Smooth muscle cell (in vitro differentiated cells): ENCODE results near the gene SLC44A5. TPM values are rescaled to one million over a fixed set of nuclear protein-coding genes. Genes with fewer than 3 reads are reported as not detected.

Experiments used
- DNase-seq: peaks from one replicate; lab custom pipeline; 2025; ENCODE audit not compliant: unreplicated experiment; lab: John Stamatoyannopoulos, UW
- H2AFZ ChIP-seq: fragments of 200-600 bp; sonication (generic); 2 replicates; pipeline ENCODE4 v1.6.0; 2016; ENCODE audit warnings: antibody characterized with exemption, low read depth, mild to moderate bottlenecking
- H3F3A ChIP-seq: fragments of 200-600 bp; sonication (generic); 2 replicates; pipeline ENCODE4 v1.6.0; 2017; ENCODE audit warnings: antibody characterized with exemption, low read depth
- H3K27ac ChIP-seq: fragments of 200-600 bp; sonication (generic); 2 replicates; pipeline ENCODE4 v1.5.1; 2016; ENCODE audit warnings: low read depth, mild to moderate bottlenecking
- H3K27me3 ChIP-seq: fragments of 200-600 bp; sonication (generic); 2 replicates; pipeline ENCODE4 v1.6.1; 2016; ENCODE audit warnings: low read depth, mild to moderate bottlenecking
- H3K36me3 ChIP-seq: fragments of 200-600 bp; sonication (generic); 2 replicates; pipeline ENCODE4 v1.5.1; 2016; ENCODE audit warnings: low read depth
- H3K4me1 ChIP-seq: fragments of 200-600 bp; sonication (generic); 2 replicates; pipeline ENCODE4 v1.5.1; 2016; ENCODE audit warnings: low read depth
- H3K4me2 ChIP-seq: fragments of 200-600 bp; sonication (generic); 2 replicates; pipeline ENCODE4 v1.6.0; 2016; ENCODE audit warnings: mild to moderate bottlenecking
- H3K4me3 ChIP-seq: fragments of 200-600 bp; sonication (generic); 2 replicates; pipeline ENCODE4 v1.5.1; 2016; ENCODE audit warnings: mild to moderate bottlenecking
- H3K79me2 ChIP-seq: fragments of 200-600 bp; sonication (generic); 2 replicates; pipeline ENCODE4 v1.6.0; 2016; ENCODE audit warnings: low read depth, mild to moderate bottlenecking
- H3K9ac ChIP-seq: fragments of 200-600 bp; sonication (generic); 2 replicates; pipeline ENCODE4 v1.6.0; 2016; ENCODE audit warnings: low read depth
- H3K9me3 ChIP-seq: fragments of 200-600 bp; sonication (generic); replicated peaks from 2 replicates; pipeline ENCODE4 v1.5.1; 2016; ENCODE audit warnings: low read depth
- H4K20me1 ChIP-seq: fragments of 200-600 bp; sonication (generic); 2 replicates; pipeline ENCODE4 v1.6.0; 2016; ENCODE audit warnings: low read depth
- CTCF ChIP-seq: fragments of 200-600 bp; sonication (generic); IDR thresholded peaks from 2 replicates; pipeline ENCODE4 v1.5.1; 2017; ENCODE audit warnings: borderline replicate concordance, mild to moderate bottlenecking, antibody characterized with exemption; ENCODE audit not compliant: insufficient read depth, poor library complexity, severe bottlenecking
- WGBS: methylation state at CpG from one replicate; pipeline ENCODE4 v1.1.7; 2016; ENCODE audit warnings: low lambda C conversion rate; 5-methylcytosine and 5-hydroxymethylcytosine counted together
- polyA plus RNA-seq: library from polyadenylated mRNA; unstranded; fragments of >200 nt; fragmentation: Nextera tagmentation; extraction: Ambion mirVana; gene quantifications from 2 replicates; pipeline ENCODE4 v1.2.1, GENCODE V29; 2016
- total RNA-seq: library from RNA; depleted of rRNA; stranded (reverse); fragments of >200 nt; gene quantifications from 2 replicates; pipeline ENCODE4 v1.2.3, GENCODE V29; 2014

The SLC44A5 gene
- total and polyA plus RNA-seq, 2 experiments from 2014 or later, result 0.89 to 4.4 TPM

- H3K27ac ChIP-seq, result no peak overlapping the region
- no peaks in the 10 kb centered on the region for H3K36me3 ChIP-seq
- no peaks in the 10 kb centered on the region for H4K20me1 ChIP-seq
- no peak overlapping the region for H3K9ac ChIP-seq
- no peak overlapping the region for H3K4me3 ChIP-seq
- no peaks in the 10 kb centered on the region for H3K79me2 ChIP-seq
- no peak for DNase-seq
- H3F3A ChIP-seq, result no peaks in the 10 kb centered on the region
- no peak overlapping the region for H3K4me2 ChIP-seq
- H3K4me1 ChIP-seq, result no peaks in the 10 kb centered on the region
- no peak overlapping the region for H2AFZ ChIP-seq
- no peak for TF ChIP-seq CTCF
- 97% methylated on average over 1 of the region's 1 CpG for WGBS
- no peaks in the 10 kb centered on the region for H3K9me3 ChIP-seq
- H3K27me3 ChIP-seq, result no peaks in the 10 kb centered on the region
Measured at GRCh38 chr1:75400716-75401115, 210.2 kb downstream of the SLC44A5 start.

- Histone ChIP-seq H2AFZ (no peak overlapping the region), H3K27ac (no peak overlapping the region), H3K27me3 (no peaks in the 10 kb centered on the region), H3K4me3 (no peak overlapping the region), H4K20me1 (no peaks in the 10 kb centered on the region), H3K9ac (no peak overlapping the region), H3K9me3 (no peaks in the 10 kb centered on the region), H3K4me2 (no peak overlapping the region), H3K79me2 (no peaks in the 10 kb centered on the region), H3K4me1 (no peaks in the 10 kb centered on the region), H3K36me3 (no peaks in the 10 kb centered on the region), H3F3A (no peaks in the 10 kb centered on the region)
- DNase-seq, result no peak
- WGBS, result 87% methylated on average over 1 of the region's 1 CpG
- no peak for TF ChIP-seq CTCF
Measured at GRCh38 chr1:75396745-75397144, 214.2 kb downstream of the SLC44A5 start.

GRCh38 chr1:75396260-75396659, 214.7 kb downstream of the SLC44A5 start:
- Histone ChIP-seq H3K79me2 (no peaks in the 10 kb centered on the region), H3K4me3 (no peak overlapping the region), H3K4me1 (no peaks in the 10 kb centered on the region), H3K27me3 (no peaks in the 10 kb centered on the region), H3K36me3 (no peaks in the 10 kb centered on the region), H3F3A (no peaks in the 10 kb centered on the region), H3K9ac (no peak overlapping the region), H4K20me1 (no peaks in the 10 kb centered on the region), H3K9me3 (no peaks in the 10 kb centered on the region), H3K4me2 (no peak overlapping the region), H2AFZ (no peak overlapping the region), H3K27ac (no peak overlapping the region)
- WGBS, result 85% methylated on average over 1 of the region's 1 CpG
- TF ChIP-seq CTCF, result no peak
- no peak for DNase-seq

DNA sequence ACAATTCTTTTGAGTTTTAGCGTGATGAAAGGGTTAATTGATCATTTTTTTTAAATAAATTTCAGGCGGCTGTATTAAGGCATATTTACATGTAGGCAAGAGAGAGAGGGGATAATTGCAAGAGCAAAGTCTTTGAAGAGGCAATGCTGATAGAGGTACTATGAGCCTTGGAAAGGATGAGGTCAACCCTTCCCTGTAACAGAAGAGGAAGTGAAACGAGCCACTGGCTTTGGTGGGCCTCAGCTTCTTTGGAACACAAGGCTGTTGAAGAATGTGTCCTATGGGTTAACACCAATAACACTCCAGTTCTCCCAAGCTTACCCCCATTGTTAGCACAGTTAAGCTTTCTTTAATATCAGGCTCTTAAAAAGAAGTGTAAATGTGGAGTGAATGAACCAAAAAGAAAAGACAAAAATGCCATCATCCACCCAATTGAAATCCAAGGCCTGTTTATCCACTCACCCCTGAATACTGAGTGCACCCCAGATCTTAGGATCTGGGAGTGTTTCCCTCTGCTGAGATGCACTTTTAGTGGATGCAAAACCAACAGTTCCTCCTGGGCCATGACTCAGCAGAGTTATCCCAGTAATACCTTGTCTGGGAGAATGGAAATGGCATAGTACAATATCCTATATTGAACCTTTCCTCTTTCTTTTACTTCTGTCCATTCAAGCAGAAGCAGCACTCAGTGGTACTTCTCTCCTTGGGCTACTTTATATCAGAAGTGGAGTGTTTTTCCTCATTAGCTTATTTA, 216.4 kb downstream of the SLC44A5 start:
- Histone ChIP-seq H3F3A (no peaks in the 10 kb centered on the region), H3K9ac (no peak overlapping the region), H3K36me3 (no peaks in the 10 kb centered on the region), H4K20me1 (no peaks in the 10 kb centered on the region), H2AFZ (no peak overlapping the region), H3K79me2 (no peaks in the 10 kb centered on the region), H3K4me1 (no peaks in the 10 kb centered on the region), H3K4me2 (no peak overlapping the region), H3K4me3 (no peak overlapping the region), H3K27me3 (no peaks in the 10 kb centered on the region), H3K9me3 (no peaks in the 10 kb centered on the region), H3K27ac (no peak overlapping the region)
- no peak for DNase-seq
- no peak for TF ChIP-seq CTCF
- WGBS, result 87% methylated on average over 3 of the region's 3 CpGs
